Activated CD8-positive, alpha-beta T cell treated with anti-CD3 and anti-CD28 coated beads for 36 hours (primary cell): Measurements from ENCODE around the gene IL10RA. TPM values are rescaled to one million over a fixed set of nuclear protein-coding genes. Genes with fewer than 3 reads are reported as not detected.

Experiments used
- ATAC-seq: fragments of 200-7000 bp; cut with Tn5 transposase; one replicate; pipeline ENCODE4 v1.10.0; 2021; ENCODE audit warnings: mild to moderate bottlenecking, moderate library complexity
- CTCF ChIA-PET: fragments of 350-600 bp; sonication (Branson Sonifier 250); formaldehyde crosslinking; loops from one replicate; lab custom pipeline; 2021; ENCODE audit warnings: antibody characterized with exemption; lab: Charles Lee
- POLR2A ChIA-PET: fragments of 350-600 bp; sonication (Branson Sonifier 250); formaldehyde crosslinking; loops from one replicate; lab custom pipeline; 2021; ENCODE audit warnings: antibody characterized with exemption; lab: Charles Lee
- DNase-seq: peaks from one replicate; pipeline ENCODE4 v3.0.0-alpha.2; 2020
- H3K27ac Mint-ChIP-seq: one replicate; pipeline ENCODE4 v1.8.0; 2021; ENCODE audit warnings: mild to moderate bottlenecking, mixed read lengths
- H3K27me3 Mint-ChIP-seq: one replicate; pipeline ENCODE4 v1.8.0; 2021; ENCODE audit warnings: mixed read lengths
- H3K36me3 Mint-ChIP-seq: one replicate; pipeline ENCODE4 v1.8.0; 2021; ENCODE audit warnings: low read depth, mixed read lengths
- H3K4me1 Mint-ChIP-seq: one replicate; pipeline ENCODE4 v1.8.0; 2021; ENCODE audit warnings: low read depth, mixed read lengths
- H3K4me3 Mint-ChIP-seq: one replicate; pipeline ENCODE4 v1.8.0; 2021; ENCODE audit warnings: mild to moderate bottlenecking, moderate library complexity, mixed read lengths
- H3K9me3 Mint-ChIP-seq: one replicate; pipeline ENCODE4 v1.8.0; 2021; ENCODE audit warnings: mixed read lengths
- CTCF ChIP-seq: fragments of 200-600 bp; IDR thresholded peaks from one replicate; pipeline ENCODE4 v1.8.0; 2022; ENCODE audit warnings: antibody characterized with exemption, mild to moderate bottlenecking
- intact Hi-C: fragments of 100-400 bp; cut with micrococcal nuclease; formaldehyde crosslinking; loops from one replicate; pipeline ENCODE4 v1.10.0; 2022
- total RNA-seq, 2 experiments: library from RNA; stranded (reverse); gene quantifications; one replicate each; pipeline ENCODE4 v1.2.3, GENCODE V29; 2021

IL10RA gene
- total RNA-seq, 2 experiments from 2014 or later: 73.3 to 80.9 TPM

GRCh38 chr11:117996058-117996457, 9.9 kb downstream of the IL10RA start:
- no peak for TF ChIP-seq CTCF
- no peak overlapping the region for H3K4me3 Mint-ChIP-seq
- peak overlapping the region; percentile 24 for H3K27ac Mint-ChIP-seq
- DNase-seq (no peak), ATAC-seq (no peak)
- peaks cover 86% of the 10 kb centered on the region for H3K4me1 Mint-ChIP-seq
- H3K36me3 Mint-ChIP-seq: peaks cover 92% of the 10 kb centered on the region
- H3K9me3 Mint-ChIP-seq: peaks cover 3% of the 10 kb centered on the region
- ChIA-PET POLR2A (interaction anchor here (1.4 to 33.1 kb wide), 6 partner anchors 5 to 165 kb away, joined by 3 to 710 read pairs (median 124); partner anchors contain the start of gene IL10RA), CTCF (interaction anchor here (11.1 to 31.9 kb wide), 2 partner anchors 46 to 57 kb away, joined by 81 to 386 read pairs; no protein-coding TSS in a partner anchor)
- intact Hi-C loops: no loop called here
- H3K27me3 Mint-ChIP-seq: no peaks in the 10 kb centered on the region

DNA sequence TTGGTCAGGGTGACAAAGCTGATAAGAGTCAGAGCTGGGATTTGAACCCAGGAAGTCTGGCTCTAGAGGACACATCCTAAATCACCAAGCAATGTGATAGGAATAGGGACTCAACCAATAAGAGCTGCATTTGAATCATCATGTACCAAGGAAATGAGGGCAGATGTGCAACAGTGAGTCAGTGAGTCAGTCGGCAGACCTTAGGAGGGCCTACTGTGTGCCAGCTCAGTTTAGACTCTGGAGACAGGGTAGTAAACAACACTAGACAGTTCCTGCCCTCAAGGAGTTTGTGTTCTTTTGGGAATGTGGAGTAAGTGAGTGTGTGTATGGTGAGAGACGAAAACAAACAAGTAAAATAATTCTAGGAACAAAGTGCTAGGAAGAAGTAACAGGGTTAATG, 11.2 kb downstream of the IL10RA start:
- no peak overlapping the region for H3K4me3 Mint-ChIP-seq
- TF ChIP-seq CTCF: no peak
- intact Hi-C loops: no loop called here

GRCh38 chr11:117997823-117998579, 11.8 kb downstream of the IL10RA start:
- Mint-ChIP-seq H3K27me3 (no peaks in the 10 kb centered on the region), H3K9me3 (peaks cover 3% of the 10 kb centered on the region), H3K4me1 (peaks cover 89% of the 10 kb centered on the region), H3K36me3 (peaks cover 78% of the 10 kb centered on the region), H3K4me3 (no peak overlapping the region), H3K27ac (peak overlapping the region; percentile 68)
- TF ChIP-seq CTCF: no peak
- ATAC-seq (no peak), DNase-seq (peak; percentile 58)
- ChIA-PET CTCF (interaction anchor here (1.1 to 31.9 kb wide), 7 partner anchors 10 to 183 kb away, joined by 3 to 386 read pairs (median 5); partner anchors contain the start of gene IL10RA), POLR2A (interaction anchor here (0.8 to 33.1 kb wide), 8 partner anchors 3 to 54 kb away, joined by 3 to 710 read pairs (median 48); partner anchors contain the start of gene IL10RA)
- intact Hi-C loops: no loop called here

More for the DNA sequence above, 11.2 kb downstream of the IL10RA start:
- ATAC-seq (no peak), DNase-seq (peak; percentile 36)
- Mint-ChIP-seq H3K4me1 (peaks cover 89% of the 10 kb centered on the region), H3K9me3 (peaks cover 3% of the 10 kb centered on the region), H3K27me3 (no peaks in the 10 kb centered on the region), H3K36me3 (peaks cover 84% of the 10 kb centered on the region), H3K27ac (peak overlapping the region; percentile 68)
- POLR2A ChIA-PET: interaction anchor here (0.8 to 33.1 kb wide), 10 partner anchors 3 to 167 kb away, joined by 3 to 710 read pairs (median 4); partner anchors contain the start of gene IL10RA
- CTCF ChIA-PET: interaction anchor here (0.9 to 31.9 kb wide), 10 partner anchors 9 to 182 kb away, joined by 3 to 386 read pairs (median 4); partner anchors contain the start of gene IL10RA

- peak overlapping the region; percentile 68 for H3K27ac Mint-ChIP-seq
- CTCF ChIA-PET: interaction anchor here (1.1 to 31.9 kb wide), 7 partner anchors 10 to 184 kb away, joined by 3 to 386 read pairs (median 5); partner anchors contain the start of gene IL10RA
- no peaks in the 10 kb centered on the region for H3K27me3 Mint-ChIP-seq
- H3K9me3 Mint-ChIP-seq: peaks cover 9% of the 10 kb centered on the region
- peaks cover 89% of the 10 kb centered on the region for H3K4me1 Mint-ChIP-seq
- no peak for DNase-seq
- no peak for ATAC-seq
- TF ChIP-seq CTCF: no peak
- intact Hi-C loops: no loop called here
- POLR2A ChIA-PET: interaction anchor here (0.6 to 33.1 kb wide), 8 partner anchors 2 to 53 kb away, joined by 3 to 710 read pairs (median 49); partner anchors contain the start of gene IL10RA
- peaks cover 76% of the 10 kb centered on the region for H3K36me3 Mint-ChIP-seq
- H3K4me3 Mint-ChIP-seq: no peak overlapping the region
These were observed 12.6 kb downstream of the IL10RA start for GRCh38 chr11:117998664-117999353.
